ENCODE results near the gene TMEM258. TPM values are rescaled to one million over a fixed set of nuclear protein-coding genes. Genes with fewer than 3 reads are reported as not detected.

Gene TMEM258
- total and polyA plus RNA-seq, 2 of the 4 experiments (the other 2 are of a cell fraction): 107 to 280 TPM

GRCh38 chr11:61747192-61747966 is 45.0 kb downstream of the TMEM258 start:
- no peak overlapping the region for H3K9ac ChIP-seq (ENCODE audit: low read depth, low read length)
- no peaks in the 10 kb centered on the region for H3K9me1 ChIP-seq (ENCODE audit: insufficient read depth, low read length)
- no peak overlapping the region for H3K18ac ChIP-seq (ENCODE audit: low read depth, low read length)
- peak overlapping the region; percentile 23; the same call in 1 of the 2 replicates for H2AK5ac ChIP-seq (ENCODE audit: low read depth, low read length)
- no peak overlapping the region for H4K91ac ChIP-seq (ENCODE audit: insufficient read depth, low read depth, low read length)
- no peak overlapping the region for H2BK20ac ChIP-seq (ENCODE audit: low read depth, low read length)
- dilution Hi-C loops (cut with HindIII; ENCODE audit: low sequenced_read_pairs, unreplicated experiment): no loop called here
- no peak overlapping the region for H2BK120ac ChIP-seq (ENCODE audit: low read depth, low read length)
- H4K8ac ChIP-seq (ENCODE audit: low read depth in 2 of 2, low read length in 2 of 2): peak overlapping the region in 1 of 2 experiments; percentile 78; a peak in 2 of 4 replicates
- POLR2A ChIA-PET (ENCODE audit: unreplicated experiment): no interaction called here
- H2AFZ ChIP-seq (replicated peaks; ENCODE audit: low read length, poor library complexity): peak overlapping the region; percentile 83
- BruUV-seq (replicated peaks): no TSS peak
- no peaks in the 10 kb centered on the region; the same call in 1 of the 2 replicates for H3K4me1 ChIP-seq (ENCODE audit: control insufficient read depth, insufficient read depth, low read length)
- H3K4ac ChIP-seq (ENCODE audit: low read depth, low read length): no peak overlapping the region
- CTCF ChIA-PET: interaction anchor here (0.8 to 1.3 kb wide), 5 partner anchors 18 to 361 kb away, joined by 3 to 5 read pairs (median 3); no protein-coding TSS in a partner anchor
- ATAC-seq (ENCODE audit: low read depth): peak; percentile 86
- no peak overlapping the region for H3K4me3 ChIP-seq (ENCODE audit: insufficient read depth, low read depth, low read length)
- no peak overlapping the region for H3K23ac ChIP-seq (ENCODE audit: low read depth, low read length)
- intact Hi-C loops (cut with micrococcal nuclease): loop anchor here (1.0 kb wide), 2 partner anchors 29 to 361 kb away; no protein-coding TSS in a partner anchor
- H4K20me1 ChIP-seq (ENCODE audit: insufficient read depth, low read length): no peaks in the 10 kb centered on the region
- TF ChIP-seq FOS (IDR thresholded peaks at IDR 0.05; ENCODE audit: low read depth, low read length): no peak
- TF ChIP-seq ELK1 (IDR thresholded peaks at IDR 0.05; ENCODE audit: borderline replicate concordance, low read depth, low read length): no peak
- TF ChIP-seq CTCF (conservative IDR thresholded peaks at IDR 0.05; ENCODE audit: low read depth, low read length): peak; percentile 88
- TF ChIP-seq RCOR1 (IDR thresholded peaks at IDR 0.05; ENCODE audit: insufficient replicate concordance, low read length): no peak
- peak; percentile 66; the same call in 1 of the 2 replicates for TF ChIP-seq MAZ (IDR thresholded peaks at IDR 0.05; ENCODE audit: borderline replicate concordance, low read depth, low read length)
- TF ChIP-seq USF2 (IDR thresholded peaks at IDR 0.05; ENCODE audit: low read depth, low read length): no peak
- TF ChIP-seq SMC3 (IDR thresholded peaks at IDR 0.05; ENCODE audit: low read depth, low read length): peak; percentile 80
- peak; percentile 84 for TF ChIP-seq RAD21 (IDR thresholded peaks at IDR 0.05; ENCODE audit: low read length)
- TF ChIP-seq MXI1 (IDR thresholded peaks at IDR 0.05; ENCODE audit: borderline replicate concordance, low read depth, low read length): no peak
- H3K79me1 ChIP-seq (ENCODE audit: low read depth in 1 of 2, low read length in 2 of 2): no peaks in the 10 kb centered on the region
- no peak overlapping the region for H2BK5ac ChIP-seq (ENCODE audit: low read depth, low read length, poor library complexity, severe bottlenecking)
- H3K4me2 ChIP-seq (ENCODE audit: low read depth, low read length): no peak overlapping the region
- H3K14ac ChIP-seq (replicated peaks; ENCODE audit: low read depth, low read length): no peak overlapping the region
- no peak overlapping the region for H3K27ac ChIP-seq (ENCODE audit: insufficient read depth, low read length)
- H3K36me3 ChIP-seq (ENCODE audit: control insufficient read depth, insufficient read depth, low read length): no peaks in the 10 kb centered on the region; the same call in 1 of the 2 replicates
- H3K56ac ChIP-seq (ENCODE audit: extremely low read depth, insufficient read depth, low read length): no peak overlapping the region
- H3K27me3 ChIP-seq (ENCODE audit: control insufficient read depth, insufficient read depth, low read length): no peaks in the 10 kb centered on the region; the same call in 1 of the 2 replicates
- no peak overlapping the region for H2AK9ac ChIP-seq (replicated peaks; ENCODE audit: low read depth, low read length, poor library complexity)
- 0 out of 2 replicates have a peak overlapping the region, but pooled peaks have one; percentile 6 for H4K5ac ChIP-seq (ENCODE audit: low read depth, low read length)
- no peak overlapping the region for H2BK15ac ChIP-seq (ENCODE audit: low read depth, low read length)
- no peaks in the 10 kb centered on the region for H3K9me3 ChIP-seq (ENCODE audit: control insufficient read depth, insufficient read depth, low read length)
- WGBS, 2 experiments (ENCODE audit: extremely low coverage in 2 of 2, insufficient read length in 1 of 2): no CpG with 5 or more reads among the region's 19 CpGs
- peak; percentile 59 for DNase-seq
- in situ Hi-C loops (cut with MboI; ENCODE audit: low sequenced_read_pairs): no loop called here

Data from IMR-90 (cell line).